H54 (cell line): ENCODE measurements around the gene KCNAB1.

Experiments
- DNase-seq: peaks from one replicate; pipeline ENCODE4 v3.0.0; 2011; ENCODE audit warnings: low spot score, mixed read lengths; ENCODE audit not compliant: insufficient read length
- FAIRE-seq: peaks from 3 replicates; lab custom pipeline; 2011; peaks lifted over from hg19 to GRCh38; lab: Jason Lieb, UNC
- POLR2A ChIP-seq: IDR thresholded peaks from 2 replicates; pipeline ENCODE4 v1.6.1; 2011; ENCODE audit warnings: low read depth, mild to moderate bottlenecking, low read length

The KCNAB1 gene

DNA sequence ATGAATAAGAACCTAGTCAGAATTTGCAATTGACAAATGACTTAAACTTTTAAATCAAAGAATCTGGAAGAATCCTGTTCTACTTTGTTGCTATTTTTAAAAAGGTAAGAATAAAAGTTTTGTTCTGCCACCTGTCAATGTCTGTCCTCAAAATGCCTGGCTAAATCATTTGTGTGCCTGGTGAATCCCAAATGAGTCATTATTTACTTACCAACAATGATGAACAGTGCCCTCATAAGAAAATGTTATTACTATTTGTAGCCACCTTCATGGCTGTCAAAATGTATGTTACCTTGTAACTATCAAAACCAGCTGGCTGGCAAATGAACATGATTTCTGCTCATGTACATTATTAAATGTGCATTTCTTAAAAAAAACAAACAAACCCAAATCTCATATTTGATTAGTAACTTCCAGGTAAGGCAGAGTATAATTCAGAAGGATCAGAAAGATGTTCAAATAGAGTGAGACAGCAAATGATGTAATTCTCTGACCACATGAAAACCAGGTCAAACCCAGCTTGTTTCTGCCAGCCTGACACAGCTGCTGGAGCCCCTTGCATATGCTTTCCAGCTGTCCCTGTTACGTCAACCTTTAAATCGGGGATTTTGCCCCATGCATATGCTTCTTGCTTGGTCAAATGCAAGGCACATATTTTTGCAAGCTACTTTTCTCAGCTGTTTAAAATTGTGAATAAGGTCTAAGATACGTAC is 296.6 kb downstream of the KCNAB1 start:
- no peak for TF ChIP-seq POLR2A
- peak; percentile 30 for FAIRE-seq
- DNase-seq: no peak

DNA sequence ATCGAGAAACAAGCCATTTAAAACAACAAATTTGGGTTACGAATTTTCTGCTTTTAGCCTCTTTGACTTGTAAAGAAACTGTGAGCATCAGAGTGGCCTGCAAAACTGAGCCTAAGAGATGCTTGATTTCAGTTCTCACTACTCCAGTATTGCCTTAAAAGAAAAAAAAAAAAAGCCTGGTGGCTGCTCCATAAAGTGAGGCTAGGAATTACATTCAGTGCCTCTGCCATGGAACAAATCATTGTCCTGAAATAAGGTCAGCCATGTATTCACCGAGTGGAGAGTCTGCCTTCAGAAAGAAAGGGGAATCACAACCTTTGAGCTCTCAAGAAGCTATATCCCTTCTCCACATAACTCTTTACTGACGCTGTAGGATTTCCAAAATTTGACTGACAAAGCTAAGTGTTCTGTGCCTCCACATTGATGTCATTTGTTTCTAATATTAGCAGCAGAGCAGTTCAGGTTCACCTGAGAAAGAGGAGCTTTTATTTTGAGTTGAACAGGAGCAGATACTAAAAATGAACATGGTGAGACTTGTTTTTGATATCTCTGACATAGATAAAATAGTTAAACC is 297.3 kb downstream of the KCNAB1 start:
- no peak for TF ChIP-seq POLR2A
- DNase-seq (no peak), FAIRE-seq (no peak)

DNA sequence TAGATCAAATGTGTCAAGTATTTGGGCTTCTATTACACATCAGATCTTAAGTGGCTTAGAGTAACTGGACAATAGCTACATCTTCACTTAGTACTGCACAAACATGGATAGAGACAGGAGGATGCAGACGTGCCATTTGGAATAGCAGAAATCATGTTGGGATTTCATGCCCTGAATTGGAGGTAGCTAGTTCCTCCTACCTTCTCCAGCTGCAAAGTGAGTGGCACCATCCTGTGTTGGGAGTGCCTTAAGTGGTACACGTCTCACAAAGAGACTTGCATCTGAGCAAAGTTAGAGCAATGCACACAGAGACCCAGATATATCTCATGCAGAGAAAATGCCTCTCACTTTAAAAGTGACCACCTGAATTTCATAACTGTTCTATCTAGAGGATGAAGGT is 298.1 kb downstream of the KCNAB1 start:
- DNase-seq (no peak), FAIRE-seq (no peak)
- no peak for TF ChIP-seq POLR2A

DNA sequence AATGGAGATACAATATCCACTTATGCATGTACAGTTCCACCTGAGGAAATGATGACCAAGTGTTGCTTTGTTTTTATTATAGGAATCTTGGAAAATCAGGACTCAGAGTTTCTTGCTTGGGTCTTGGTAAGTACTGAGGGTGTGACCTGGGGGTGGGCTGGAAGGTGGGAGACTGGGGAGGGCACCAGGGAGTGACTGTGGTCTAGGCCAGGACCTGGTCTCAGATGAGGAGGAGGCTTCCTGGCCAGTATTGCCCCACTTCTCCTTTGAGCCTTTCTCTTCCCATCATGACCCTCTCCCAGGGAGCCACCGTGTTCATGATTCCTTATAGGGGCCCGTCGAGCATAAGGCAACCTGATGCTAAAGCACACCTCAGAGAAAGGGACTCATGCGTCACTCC is 301.2 kb downstream of the KCNAB1 start:
- DNase-seq: no peak
- TF ChIP-seq POLR2A: no peak
- no peak for FAIRE-seq

DNA sequence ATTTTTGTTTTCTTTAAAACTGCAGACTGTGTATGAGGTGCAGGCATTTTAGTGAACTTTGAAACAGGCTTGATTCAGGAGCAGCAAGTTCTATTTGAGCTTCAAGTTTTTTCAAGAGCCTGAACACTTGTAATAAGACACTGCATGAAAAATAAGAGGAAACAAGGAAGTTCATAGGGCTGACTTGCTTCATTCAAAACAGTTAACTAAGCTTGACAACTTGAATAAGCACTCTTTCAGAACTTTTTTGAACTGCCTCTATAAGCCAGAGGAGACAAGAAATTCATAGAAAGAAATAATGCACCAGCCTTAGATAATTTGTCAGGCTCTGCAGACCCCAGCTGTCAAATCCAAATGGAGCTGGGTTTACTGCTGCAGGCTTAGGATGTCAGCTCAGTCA is 304.4 kb downstream of the KCNAB1 start:
- FAIRE-seq (no peak), DNase-seq (no peak)

DNA sequence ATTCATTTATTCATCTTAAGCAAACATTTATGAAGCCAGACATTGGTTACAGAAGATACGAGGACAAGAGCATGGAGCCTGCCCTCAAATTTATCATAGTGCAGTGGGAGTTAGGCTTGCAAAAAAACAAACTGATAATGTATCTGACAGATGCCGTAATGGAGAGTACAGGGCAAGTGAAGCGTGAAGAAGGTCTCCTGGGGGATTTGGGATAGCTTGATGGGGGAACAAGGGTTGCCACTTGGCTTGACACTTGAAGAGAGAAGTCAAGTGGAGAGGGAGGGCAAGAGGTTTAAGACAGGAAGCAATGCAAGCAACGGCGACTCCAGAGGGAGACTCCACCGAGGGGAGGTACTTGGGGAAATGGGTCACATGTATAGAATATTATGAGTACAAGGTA is 305.3 kb downstream of the KCNAB1 start:
- FAIRE-seq: no peak
- TF ChIP-seq POLR2A: no peak

More for the DNA sequence above, 304.4 kb downstream of the KCNAB1 start:
- no peak for TF ChIP-seq POLR2A

DNA sequence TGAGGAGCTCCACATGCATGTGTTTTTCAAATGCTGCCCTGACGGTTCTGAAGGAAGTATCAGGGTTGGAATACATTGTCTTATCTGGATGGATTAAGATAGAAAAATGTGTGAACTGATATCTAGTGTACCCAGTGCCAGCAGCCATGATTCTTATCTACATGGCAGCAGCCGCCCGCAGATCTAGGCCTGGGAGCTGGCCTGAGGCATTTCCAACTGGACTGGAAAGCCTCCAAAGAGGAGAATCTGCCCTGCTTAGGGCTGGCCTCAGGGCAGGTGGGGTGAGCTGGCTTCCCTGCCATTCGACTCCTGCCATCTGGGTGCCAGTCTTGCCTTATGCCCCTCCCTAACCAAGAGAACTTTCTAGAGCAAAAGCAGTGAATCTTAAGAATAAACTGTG is 308.7 kb downstream of the KCNAB1 start:
- DNase-seq (no peak), FAIRE-seq (no peak)
- no peak for TF ChIP-seq POLR2A

More for the DNA sequence above, 305.3 kb downstream of the KCNAB1 start:
- DNase-seq: no peak

DNA sequence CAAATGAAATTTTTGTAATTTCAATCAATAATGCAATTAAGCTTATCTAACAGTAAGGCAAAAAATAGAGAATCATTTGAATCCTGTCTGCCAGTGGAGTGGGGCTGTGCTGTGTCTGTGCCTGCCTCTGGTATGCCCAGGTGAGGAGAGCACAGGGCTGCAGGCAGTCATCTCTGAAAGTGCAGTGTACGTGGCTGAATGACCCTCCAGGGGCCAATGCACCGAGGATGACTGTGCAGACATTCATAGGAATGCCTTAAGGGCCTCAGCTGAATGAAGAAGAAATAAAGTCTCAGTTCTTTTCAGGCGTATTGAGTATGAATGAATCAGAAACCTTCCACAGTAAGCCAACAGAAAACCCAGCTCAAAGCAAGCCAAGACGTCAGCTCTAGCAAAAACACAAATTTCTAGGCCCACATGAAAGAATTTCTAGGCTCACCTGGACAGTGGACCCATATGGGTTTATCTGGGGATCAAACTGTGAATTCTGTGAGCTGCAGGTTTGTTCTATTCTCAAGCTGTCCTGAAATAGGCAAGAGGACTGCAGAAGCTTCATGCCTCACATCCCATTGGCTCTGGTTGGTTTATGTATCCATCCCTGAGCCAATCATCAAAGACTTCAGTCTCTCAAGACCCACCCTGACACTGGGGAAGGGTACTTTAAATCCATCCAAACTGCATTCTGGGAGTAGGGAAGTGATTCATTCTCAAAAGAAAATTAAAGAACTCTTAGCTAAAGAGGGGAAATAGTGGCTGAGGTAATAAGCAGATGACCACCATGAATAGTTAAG is 311.2 kb downstream of the KCNAB1 start:
- DNase-seq (no peak), FAIRE-seq (no peak)
- no peak for TF ChIP-seq POLR2A

DNA sequence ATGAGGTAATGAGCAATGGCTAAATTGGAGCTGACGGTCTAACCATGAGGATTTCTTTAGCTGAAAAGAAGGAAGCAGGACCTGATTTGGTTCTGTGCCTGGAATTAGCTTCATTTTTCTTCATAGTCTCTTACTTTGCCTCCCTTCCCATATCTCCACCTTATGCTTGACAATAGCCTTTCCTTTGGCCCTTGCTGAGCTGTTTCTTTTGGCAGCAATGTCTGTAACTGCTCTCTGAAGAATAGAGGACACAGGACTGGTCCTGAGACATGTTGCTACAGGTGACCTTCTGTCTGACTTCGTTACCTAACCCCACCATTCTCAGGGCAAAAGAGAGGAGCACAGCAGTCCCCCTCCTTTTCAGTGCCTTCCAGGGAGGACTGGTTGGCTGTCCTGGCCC is 312.2 kb downstream of the KCNAB1 start:
- no peak for FAIRE-seq
- DNase-seq: no peak
- no peak for TF ChIP-seq POLR2A

DNA sequence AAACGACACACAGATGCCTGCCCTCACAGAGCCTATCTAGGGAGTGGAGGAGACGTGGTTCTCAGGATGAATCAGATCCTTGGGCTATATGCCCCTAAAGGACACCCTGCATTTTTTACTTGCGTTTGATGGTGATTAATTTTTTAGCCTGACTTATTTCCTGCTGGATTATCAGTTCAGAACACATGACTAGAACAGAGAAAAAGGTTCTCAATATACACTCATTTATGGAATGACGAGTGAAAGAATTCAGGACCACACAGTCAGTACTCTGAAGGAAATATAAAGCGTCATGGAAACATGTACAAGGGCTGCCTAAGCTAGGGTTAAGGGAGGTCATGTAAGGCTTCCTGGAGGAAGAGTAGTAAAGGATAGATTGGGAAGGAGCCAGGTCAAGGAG is 312.8 kb downstream of the KCNAB1 start:
- DNase-seq (no peak), FAIRE-seq (no peak)
- no peak for TF ChIP-seq POLR2A

DNA sequence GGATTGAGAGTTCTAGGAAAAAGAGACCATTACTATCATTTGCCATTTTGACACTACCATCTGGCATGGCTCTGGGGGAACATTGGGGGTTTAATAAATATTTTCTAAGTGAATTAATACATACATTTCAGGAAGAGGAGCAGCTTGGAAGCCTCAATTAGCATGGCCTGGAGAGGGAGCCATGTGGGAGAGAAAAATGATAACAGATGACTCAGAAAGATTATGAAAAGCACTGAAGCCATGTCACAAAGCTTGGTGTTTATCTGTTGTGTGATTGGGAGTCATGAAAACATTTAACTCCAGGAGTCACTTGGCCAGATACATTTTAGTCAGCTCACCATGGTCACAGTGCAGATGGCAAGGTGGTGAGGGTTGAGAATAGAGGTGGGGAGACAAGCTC is 313.5 kb downstream of the KCNAB1 start:
- TF ChIP-seq POLR2A: no peak
- DNase-seq (no peak), FAIRE-seq (no peak)

DNA sequence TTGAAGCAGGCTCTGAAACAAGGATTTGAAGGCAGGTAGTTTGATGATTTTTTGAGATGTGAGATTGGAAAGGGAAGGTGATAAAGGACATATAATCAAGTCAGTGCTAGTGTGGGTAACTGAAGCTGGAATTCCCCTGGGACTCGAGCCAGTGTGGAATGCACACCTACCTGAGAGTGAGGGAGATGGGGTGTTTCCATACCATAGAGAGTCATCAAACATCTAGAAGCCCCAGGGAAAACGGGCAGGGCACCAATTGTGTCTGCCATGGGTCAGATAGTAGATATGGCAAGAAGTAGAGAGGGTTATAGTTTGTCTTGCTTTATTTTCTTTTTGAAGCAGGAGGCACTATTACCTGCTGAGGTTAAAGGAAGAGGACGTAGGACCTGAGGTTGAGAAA is 314.5 kb downstream of the KCNAB1 start:
- no peak for DNase-seq
- no peak for TF ChIP-seq POLR2A
- FAIRE-seq: no peak

DNA sequence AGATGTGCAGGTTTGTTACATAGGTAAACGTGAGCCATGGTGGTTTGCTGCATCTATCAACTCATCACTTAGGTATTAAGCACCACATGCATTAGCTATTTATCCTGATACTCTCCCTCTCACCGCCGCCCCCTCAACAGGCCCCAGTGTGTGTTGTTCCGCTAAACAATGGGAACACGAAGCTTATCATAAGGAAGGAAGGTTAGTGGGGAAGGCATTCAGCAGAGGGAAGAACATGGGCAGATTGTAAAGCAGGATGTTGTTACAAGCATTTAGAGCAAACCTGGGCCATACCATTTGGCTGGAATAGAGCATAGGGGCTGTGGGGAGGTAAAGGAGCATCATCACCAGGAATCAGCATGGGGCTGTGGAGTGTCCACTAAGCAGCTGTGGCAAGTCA is 322.7 kb downstream of the KCNAB1 start:
- FAIRE-seq (no peak), DNase-seq (no peak)
- TF ChIP-seq POLR2A: no peak
